Fibroblast of the aortic adventitia (primary cell): ENCODE measurements around the gene TTC1. TPM values are rescaled to one million over a fixed set of nuclear protein-coding genes. Genes with fewer than 3 reads are reported as not detected.

Experiments used
- DNase-seq: peaks from one replicate; pipeline ENCODE4 v3.0.0-alpha.2; 2010; ENCODE audit warnings: low read depth
- H3K4me3 ChIP-seq: 2 replicates; pipeline ENCODE4 v1.5.1; 2011; ENCODE audit warnings: low read depth, mild to moderate bottlenecking, control low read depth, low read length, moderate library complexity
- CTCF ChIP-seq: IDR thresholded peaks from 2 replicates; pipeline ENCODE4 v1.5.1; 2011; ENCODE audit warnings: mild to moderate bottlenecking, low read length, control low read depth, inconsistent platforms; ENCODE audit not compliant: insufficient read depth
- small RNA-seq: library from RNA; depleted of rRNA; stranded (forward); fragments of <200 nt; gene quantifications from one replicate; pipeline ENCODE3, GENCODE V24; 2012
- total RNA-seq: library from RNA; depleted of rRNA; stranded (reverse); fragments of >200 nt; gene quantifications from 2 replicates; pipeline ENCODE4 v1.2.3, GENCODE V29; 2012; ENCODE audit warnings: low replicate concordance

Gene TTC1
- total RNA-seq, 1 donor: 56.4 TPM

- no peak for DNase-seq
- no peak overlapping the region for H3K4me3 ChIP-seq
- no peak for TF ChIP-seq CTCF
Observed at GRCh38 chr5:160108124-160108523, 99.2 kb downstream of the TTC1 start.

Small RNAs within 50 kb of the gene (small RNA-seq; reads per million reads assigned to genes)
- not detected for gene RF00019

Other genes with a start within 250 kb of the TTC1 start
- gene ADRA1B, start 92.7 kb upstream of the TTC1 start, total RNA-seq: 0.63 TPM in 1 of 2 replicates, not detected in the other
- 24.3 and 45.1 TPM in 2 replicates for gene PWWP2A, start 110.3 kb downstream of the TTC1 start, total RNA-seq
- gene FABP6, start 220.4 kb downstream of the TTC1 start, total RNA-seq: 1.5 TPM in 1 of 2 replicates, not detected in the other